Activated B cell treated with CpG ODN at 0.5 μM for 24 hours (primary cell): ENCODE data around the gene FAM136A. TPM values are rescaled to one million over a fixed set of nuclear protein-coding genes. Genes with fewer than 3 reads are reported as not detected.
A peak's percentile ranks its signal among the peaks of the same experiment; 100 is the strongest.

Experiments
- ATAC-seq: fragments of 200-7000 bp; cut with Tn5 transposase; one replicate; pipeline ENCODE4 v1.10.0; 2021; ENCODE audit warnings: low read depth, mild to moderate bottlenecking, moderate library complexity
- CTCF ChIA-PET: fragments of 350-600 bp; sonication (Branson Sonifier 250); formaldehyde crosslinking; loops from one replicate; lab custom pipeline; 2021; ENCODE audit warnings: antibody characterized with exemption; lab: Charles Lee
- POLR2A ChIA-PET: fragments of 350-600 bp; sonication (Branson Sonifier 250); formaldehyde crosslinking; loops from one replicate; lab custom pipeline; 2021; ENCODE audit warnings: antibody characterized with exemption; lab: Charles Lee
- DNase-seq: peaks from one replicate; pipeline ENCODE4 v3.0.0; 2022
- H3K27ac Mint-ChIP-seq: one replicate; pipeline ENCODE4 v1.8.0; 2020; ENCODE audit warnings: mixed read lengths
- H3K27me3 Mint-ChIP-seq: one replicate; pipeline ENCODE4 v1.8.0; 2021; ENCODE audit warnings: mixed read lengths
- H3K36me3 Mint-ChIP-seq: one replicate; pipeline ENCODE4 v1.8.0; 2021; ENCODE audit warnings: low read depth, mixed read lengths
- H3K4me1 Mint-ChIP-seq: one replicate; pipeline ENCODE4 v1.8.0; 2021; ENCODE audit warnings: mixed read lengths
- H3K4me3 Mint-ChIP-seq: one replicate; pipeline ENCODE4 v1.8.0; 2020; ENCODE audit warnings: mild to moderate bottlenecking, mixed read lengths
- H3K9me3 Mint-ChIP-seq: one replicate; pipeline ENCODE4 v1.8.0; 2020; ENCODE audit warnings: mixed read lengths
- CTCF ChIP-seq: fragments of 200-600 bp; IDR thresholded peaks from one replicate; pipeline ENCODE4 v1.8.0; 2022; ENCODE audit warnings: antibody characterized with exemption, mild to moderate bottlenecking
- intact Hi-C: fragments of 100-400 bp; cut with micrococcal nuclease; formaldehyde crosslinking; loops from one replicate; pipeline ENCODE4 v1.15.1; 2024
- total RNA-seq: library from RNA; stranded (reverse); gene quantifications from 2 replicates; pipeline ENCODE4 v1.2.3, GENCODE V29; 2022

Gene FAM136A
- total RNA-seq, 1 donor from 2014 or later, result 38.9 TPM

GRCh38 chr2:70258532-70258875, 43.4 kb downstream of the FAM136A start:
- Mint-ChIP-seq H3K4me1 (peaks cover 13% of the 10 kb centered on the region), H3K36me3 (peaks cover 24% of the 10 kb centered on the region), H3K27ac (peak overlapping the region; percentile 12), H3K9me3 (peaks cover 2% of the 10 kb centered on the region), H3K4me3 (peak overlapping the region; percentile 93), H3K27me3 (no peaks in the 10 kb centered on the region)
- DNase-seq (no peak), ATAC-seq (no peak)
- no peak for TF ChIP-seq CTCF
- ChIA-PET POLR2A (interaction anchor here (0.5 to 3.3 kb wide), 13 partner anchors 10 to 821 kb away, joined by 3 to 56 read pairs (median 5); partner anchors contain the start of genes C2orf42, FAM136A, MXD1 and NAGK), CTCF (interaction anchor here (1.6 to 2.3 kb wide), 4 partner anchors 9 to 347 kb away, joined by 5 to 9 read pairs (median 6); no protein-coding TSS in a partner anchor)
- intact Hi-C loops, result loop anchor here (1.0 to 2.0 kb wide), 4 partner anchors 31 to 68 kb away; partner anchors contain the start of genes C2orf42 and SNRPG

DNA sequence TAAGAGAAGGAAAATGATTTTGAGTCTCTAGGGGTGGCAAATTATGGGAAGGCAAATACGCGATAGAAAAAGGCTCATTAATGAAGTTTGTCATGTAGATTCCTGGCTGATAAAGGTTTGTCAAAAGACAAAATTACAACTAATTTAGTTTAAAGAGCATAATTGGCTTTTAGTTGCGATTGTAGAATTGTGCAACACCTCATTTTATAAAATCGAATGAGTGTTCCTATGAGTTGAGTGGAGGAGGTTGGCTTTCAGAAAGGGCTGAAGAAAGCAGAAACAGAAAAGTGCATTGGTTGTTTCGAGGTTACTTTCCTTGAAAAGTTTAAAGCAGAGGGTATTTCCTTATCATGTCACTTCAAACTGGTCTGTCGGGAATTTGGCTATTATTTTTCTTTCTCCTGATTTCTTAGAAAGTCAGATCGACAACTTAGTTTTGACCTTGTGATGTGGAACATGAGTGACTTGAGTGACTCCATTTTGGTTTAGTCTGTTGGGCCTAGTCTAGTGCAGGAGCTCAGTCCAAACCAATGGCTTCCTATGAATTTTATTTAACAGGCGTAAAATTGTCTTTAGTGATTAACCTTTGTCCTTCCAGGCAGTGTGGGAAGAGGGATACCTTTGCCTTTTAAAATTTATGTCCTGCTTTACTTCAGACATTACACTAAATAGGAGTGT, 46.1 kb downstream of the FAM136A start:
- ATAC-seq (no peak), DNase-seq (no peak)
- Mint-ChIP-seq H3K4me3 (no peak overlapping the region), H3K9me3 (peaks cover 2% of the 10 kb centered on the region), H3K27me3 (no peaks in the 10 kb centered on the region), H3K4me1 (peaks cover 13% of the 10 kb centered on the region), H3K36me3 (peaks cover 6% of the 10 kb centered on the region), H3K27ac (no peak overlapping the region)
- intact Hi-C loops, result no loop called here
- TF ChIP-seq CTCF, result no peak
- POLR2A ChIA-PET, result interaction anchor here (0.8 to 3.3 kb wide), 2 partner anchors 38 to 65 kb away, joined by 4 to 37 read pairs; partner anchors contain the start of genes C2orf42 and SNRPG
- CTCF ChIA-PET, result no interaction called here

DNA sequence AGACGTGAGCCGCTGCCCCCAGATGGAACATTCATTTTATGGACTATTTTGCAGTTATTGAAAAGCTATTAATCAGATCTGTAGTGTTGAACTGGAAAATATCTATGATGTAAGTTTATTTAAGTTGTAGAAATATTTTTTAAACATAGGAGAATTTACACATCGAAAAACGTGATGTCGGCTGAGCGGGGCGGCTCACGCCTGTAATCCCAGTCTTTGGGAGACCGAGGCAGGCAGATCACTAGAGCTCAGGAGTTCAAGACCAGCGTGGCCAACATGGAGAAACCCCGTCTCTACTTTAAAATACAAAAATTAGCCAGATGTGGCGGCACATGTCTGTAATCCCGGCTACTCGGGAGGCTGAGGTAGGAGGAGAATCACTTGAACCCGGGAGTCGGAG, 51.4 kb downstream of the FAM136A start:
- Mint-ChIP-seq H3K9me3 (no peaks in the 10 kb centered on the region), H3K4me1 (peaks cover 26% of the 10 kb centered on the region), H3K27ac (no peak overlapping the region), H3K4me3 (no peak overlapping the region), H3K36me3 (peaks cover 17% of the 10 kb centered on the region), H3K27me3 (peaks cover 4% of the 10 kb centered on the region)
- ChIA-PET CTCF (interaction anchor here (1.3 kb wide), 1 partner anchor 8 kb away, joined by 6 read pairs; the partner anchor contains the start of gene PCYOX1), POLR2A (interaction anchor here (0.6 to 3.9 kb wide), 3 partner anchors 24 to 181 kb away, joined by 5 to 36 read pairs (median 7); partner anchors contain the start of gene C2orf42)
- no peak for ATAC-seq
- no peak for DNase-seq
- intact Hi-C loops, result no loop called here
- TF ChIP-seq CTCF, result no peak

DNA sequence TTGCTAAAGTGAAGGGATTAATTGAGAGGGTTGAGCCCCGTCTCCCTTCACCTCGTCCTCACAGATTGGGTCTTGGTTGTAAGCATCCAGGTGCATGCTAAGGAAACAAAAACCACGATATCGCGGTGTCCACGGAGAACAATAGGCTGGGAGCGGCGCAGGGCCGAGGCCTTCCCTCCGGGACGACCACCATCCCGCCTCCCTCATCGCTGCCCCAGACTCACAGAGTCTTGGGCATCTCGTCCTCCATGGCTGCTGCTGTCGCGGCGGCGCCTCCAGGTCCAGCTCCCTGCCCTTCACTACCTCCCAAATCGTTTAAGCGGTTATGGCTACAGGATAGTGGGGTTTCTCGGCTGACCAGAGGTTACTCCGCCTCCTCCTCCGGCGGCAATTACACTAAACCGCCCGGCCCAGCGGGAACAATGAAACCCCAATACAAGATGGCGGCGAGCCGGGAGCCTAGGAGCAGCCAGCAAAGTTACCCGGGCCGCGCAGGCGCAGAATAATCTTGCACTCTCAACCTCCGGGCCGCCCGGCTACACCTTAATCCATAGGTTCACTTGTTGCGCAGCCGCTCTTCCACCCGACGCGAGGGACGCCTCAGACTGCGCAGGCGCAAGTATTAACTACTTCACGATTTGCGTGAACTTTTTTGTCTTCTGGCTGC, 53.6 kb downstream of the FAM136A start, which contains the start of gene TIA1:
TIA1 (minus strand) TSS at position 448 of the 667 bp plus-strand sequence; CDS start at position 250, 198 bp downstream.
- no peak for TF ChIP-seq CTCF
- ATAC-seq (peak; percentile 96), DNase-seq (peak; percentile 93)
- H3K27me3 Mint-ChIP-seq, result peaks cover 4% of the 10 kb centered on the region
- ChIA-PET POLR2A (interaction anchor here (1.0 to 3.9 kb wide), 6 partner anchors 9 to 334 kb away, joined by 3 to 36 read pairs (median 16); partner anchors contain the start of genes C2orf42, MXD1, PCYOX1 and SNRPG), CTCF (no interaction called here)
- H3K4me1 Mint-ChIP-seq, result peaks cover 44% of the 10 kb centered on the region
- intact Hi-C loops, result loop anchor here (1.0 to 5.0 kb wide), 9 partner anchors 45 to 811 kb away; partner anchors contain the start of genes C2orf42, FAM136A, GMCL1 and NFU1
- H3K36me3 Mint-ChIP-seq, result peaks cover 24% of the 10 kb centered on the region
- no peaks in the 10 kb centered on the region for H3K9me3 Mint-ChIP-seq
- peak within 1 kb of the TSS; percentile 99 for H3K27ac Mint-ChIP-seq
- peak within 1 kb of the TSS; percentile 99 for H3K4me3 Mint-ChIP-seq
